HG03558 (cell line): ENCODE results near the gene CDHR5.
"Not testable (repeated sequence)": the region's sequence is repeated elsewhere in the genome, so short reads cannot be mapped to it uniquely, and the experiment has no call there.

Experiments
- ATAC-seq: cut with Tn5 transposase; IDR thresholded peaks from one replicate; pipeline ENCODE4 v1.9.1; 2021; ENCODE audit warnings: moderate number of reproducible peaks; ENCODE audit not compliant: unreplicated experiment; ENCODE audit errors: extremely low read depth

The CDHR5 gene

GRCh38 chr11:592918-593317 lies 31.8 kb downstream of the CDHR5 start:
- no peak for ATAC-seq

- ATAC-seq = no peak
Measured at GRCh38 chr11:592501-592900, 32.3 kb downstream of the CDHR5 start.

GRCh38 chr11:590997-591396 lies 33.8 kb downstream of the CDHR5 start:
- ATAC-seq = no peak

GRCh38 chr11:589798-590197 lies 35.0 kb downstream of the CDHR5 start:
- ATAC-seq = no peak

- no peak for ATAC-seq
Measured at GRCh38 chr11:587978-588380, 36.8 kb downstream of the CDHR5 start.

GRCh38 chr11:587546-587945 lies 37.2 kb downstream of the CDHR5 start:
- no peak for ATAC-seq

GRCh38 chr11:586376-587316 lies 38.1 kb downstream of the CDHR5 start:
- ATAC-seq = no peak

GRCh38 chr11:584287-584686 lies 40.5 kb downstream of the CDHR5 start:
- ATAC-seq = no peak

- no peak for ATAC-seq
Measured at GRCh38 chr11:581752-582151, 43.0 kb downstream of the CDHR5 start.

GRCh38 chr11:581342-581741 lies 43.4 kb downstream of the CDHR5 start:
- ATAC-seq = no peak

GRCh38 chr11:579830-580601 lies 44.7 kb downstream of the CDHR5 start:
- no peak for ATAC-seq

- ATAC-seq = no peak
Measured at GRCh38 chr11:578276-579035, 46.3 kb downstream of the CDHR5 start.

GRCh38 chr11:577611-577894 lies 47.2 kb downstream of the CDHR5 start:
- ATAC-seq = no peak

GRCh38 chr11:576811-577610 lies 47.7 kb downstream of the CDHR5 start:
- no peak for ATAC-seq

GRCh38 chr11:575996-576768 lies 48.6 kb downstream of the CDHR5 start, which contains the start of gene PHRF1:
TSS of gene PHRF1 (plus strand) at chr11:576470. CDS start at chr11:581513, 5,043 bp downstream.
- peak; percentile 55 for ATAC-seq

- no peak for ATAC-seq
Measured at GRCh38 chr11:575313-575995, 49.3 kb downstream of the CDHR5 start.

GRCh38 chr11:574632-575312 lies 50.0 kb downstream of the CDHR5 start:
- ATAC-seq = no peak

GRCh38 chr11:574031-574570 lies 50.7 kb downstream of the CDHR5 start:
- not testable (repeated sequence) for ATAC-seq
